ENCODE measurements around the gene P3H1.
A peak's percentile ranks its signal among the peaks of the same experiment; 100 is the strongest.

Gene P3H1

GRCh38 chr1:42765832-42766740 is 742 bp downstream of the P3H1 start (continued):
- TF ChIP-seq ZNF624 (tag by site-specific recombination; IDR thresholded peaks at IDR 0.05) (no peak), ZNF391 (tag by site-specific recombination; IDR thresholded peaks at IDR 0.05; ENCODE audit: borderline replicate concordance, low read depth) (no peak), ZNF792 (tag by site-specific recombination; IDR thresholded peaks at IDR 0.05) (no peak), ZNF768 (tag by site-specific recombination; IDR thresholded peaks at IDR 0.05) (no peak), ZSCAN16 (tag by site-specific recombination; IDR thresholded peaks at IDR 0.05) (no peak), ZNF223 (tag by site-specific recombination; IDR thresholded peaks at IDR 0.05) (no peak), FEZF1 (tag by site-specific recombination; IDR thresholded peaks at IDR 0.05) (peak; percentile 23; the same call in 1 of the 2 replicates), ZNF561 (tag by site-specific recombination; IDR thresholded peaks at IDR 0.05; ENCODE audit: borderline replicate concordance) (peak; percentile 44; the same call in 1 of the 2 replicates), ZNF121 (tag by site-specific recombination; IDR thresholded peaks at IDR 0.05) (no peak), ZBTB49 (tag by site-specific recombination; IDR thresholded peaks at IDR 0.05; ENCODE audit: low read depth) (no peak), ZNF473 (tag by site-specific recombination; IDR thresholded peaks at IDR 0.05) (no peak), ZNF623 (tag by site-specific recombination; IDR thresholded peaks at IDR 0.05) (no peak), ZNF701 (tag by site-specific recombination; IDR thresholded peaks at IDR 0.05) (no peak), ZSCAN5A (tag by site-specific recombination; IDR thresholded peaks at IDR 0.05) (no peak), ZNF837 (tag by site-specific recombination; IDR thresholded peaks at IDR 0.05) (no peak), ZNF18 (tag by site-specific recombination; IDR thresholded peaks at IDR 0.05) (no peak), ZNF513 (tag by site-specific recombination; IDR thresholded peaks at IDR 0.05) (peak; percentile 93), ZNF37A (tag by site-specific recombination; IDR thresholded peaks at IDR 0.05) (no peak), ZNF692 (tag by site-specific recombination; IDR thresholded peaks at IDR 0.05) (0 out of 2 replicates have a peak, but pooled peaks have one; percentile 35), PRDM6 (tag by site-specific recombination; IDR thresholded peaks at IDR 0.05) (no peak), ZBTB17 (tag by site-specific recombination; IDR thresholded peaks at IDR 0.05) (peak; percentile 72), ZBTB20 (tag by site-specific recombination; IDR thresholded peaks at IDR 0.05) (peak; percentile 20; the same call in 1 of the 2 replicates), ZNF138 (tag by site-specific recombination; IDR thresholded peaks at IDR 0.05; ENCODE audit: borderline replicate concordance) (no peak), KLF10 (tag by site-specific recombination; IDR thresholded peaks at IDR 0.05) (no peak), ZFP41 (tag by site-specific recombination; IDR thresholded peaks at IDR 0.05; ENCODE audit: borderline replicate concordance) (no peak), ZNF292 (tag by site-specific recombination; IDR thresholded peaks at IDR 0.05; ENCODE audit: borderline replicate concordance, low read depth) (no peak), ZNF133 (tag by site-specific recombination; IDR thresholded peaks at IDR 0.05) (no peak), KLF8 (tag by site-specific recombination; IDR thresholded peaks at IDR 0.05) (no peak), PRDM1 (tag by site-specific recombination; IDR thresholded peaks at IDR 0.05) (peak; percentile 52; the same call in 1 of the 2 replicates), ZBTB48 (tag by site-specific recombination; IDR thresholded peaks at IDR 0.05) (peak; percentile 77)
